Ovary (tissue), 9 donors: ENCODE data around the gene MADD. TPM values are rescaled to one million over a fixed set of nuclear protein-coding genes. Genes with fewer than 3 reads are reported as not detected.
A peak's percentile ranks its signal among the peaks of the same experiment; 100 is the strongest.

ENCODE experiments used
- DNase-seq, 5 donors: peaks; one replicate each; pipeline ENCODE4 v3.0.0-alpha.2; 2019 to 2020
- H3K27ac ChIP-seq, 2 donors: fragments of 200-600 bp; one replicate each; pipeline versions ENCODE4 v1.5.1 to v1.8.0; 2019 to 2022
- H3K27me3 ChIP-seq: fragments of 200-600 bp; one replicate; pipeline ENCODE4 v1.8.0; 2022
- H3K36me3 ChIP-seq: fragments of 200-600 bp; sonication (generic); one replicate; pipeline ENCODE4 v1.5.1; 2019
- H3K4me1 ChIP-seq: one replicate; pipeline ENCODE4 v1.8.1; 2013; ENCODE audit warnings: mild to moderate bottlenecking, moderate library complexity; ENCODE audit not compliant: insufficient read depth
- H3K4me3 ChIP-seq: fragments of 200-600 bp; sonication (generic); one replicate; pipeline ENCODE4 v1.5.1; 2017
- H3K9me3 ChIP-seq, 2 donors: fragments of 200-600 bp in 1 of 2; sonication (generic) in 1 of 2; one replicate each; pipeline versions ENCODE4 v1.5.1 to v1.8.1; 2013 to 2019; ENCODE audit warnings: mild to moderate bottlenecking in 1 of 2, moderate library complexity in 1 of 2
- EP300 ChIP-seq: sonication (generic); formaldehyde crosslinking; IDR thresholded peaks from one replicate; pipeline ENCODE4 v1.6.1; 2017; ENCODE audit warnings: antibody characterized with exemption
- POLR2A ChIP-seq: fragments of 450-650 bp; IDR thresholded peaks from one replicate; pipeline ENCODE4 v1.6.1; 2017; ENCODE audit warnings: antibody characterized with exemption, mild to moderate bottlenecking, moderate library complexity
- WGBS, 3 donors: extraction: QIAGEN DNeasy Blood & Tissue Kit in 1 of 3; methylation state at CpG; one replicate each; pipeline versions ENCODE4 v1.1.5 to v1.1.7; 2013 to 2017; 5-methylcytosine and 5-hydroxymethylcytosine counted together
- intact Hi-C, 4 donors: fragments of 100-400 bp; cut with DNase I; formaldehyde crosslinking; loops; one replicate each; pipeline versions ENCODE4 v1.11.0 to v1.15.1; 2022 to 2023
- polyA plus RNA-seq, 2 donors: library from polyadenylated mRNA; stranded (reverse); fragments of 200-250 nt in 1 of 2; fragments of 350-450 nt in 1 of 2; fragmentation: Illumina TruSeq in 1 of 2; extraction: RNeasy Lipid Tissue Mini Kit (QIAGEN cat#74804) in 1 of 2; gene quantifications; one replicate each; pipeline ENCODE4 v1.2.3, GENCODE V29; 2013 to 2014
- total RNA-seq, 7 donors: library from RNA; depleted of rRNA in 2 of 7; stranded (reverse); fragments of >200 nt in 2 of 7; fragmentation: NEBNext Ultra II Directional in 3 of 7; extraction: Animal tissue kit (Norgen Biotek cat#: 25700) in 3 of 7; gene quantifications; one replicate each; pipeline versions ENCODE4 v1.1.0 to v1.2.4, GENCODE V29; 2016 to 2023
- TF ChIP-seq, protein P1 (sequence below), 3 donors: fragments of 450-650 bp in 2 of 3; fragments of 200-600 bp in 1 of 3; IDR thresholded peaks; one replicate each; pipeline versions ENCODE4 v1.5.1 to v1.8.0; 2016 to 2022; ENCODE audit warnings: antibody characterized with exemption in 3 of 3, mild to moderate bottlenecking in 1 of 3
- donor health status: DM: no; HTN: no; CAD: no; lungs with moderate emphysema.
- donor health status: DM: no; HTN: no; CAD: no.
- donor health status: Bipolar disorder and iron deficiency.
- donor health status: DM: yes; HTN: yes; CAD: no.
- donor health status: DM: no; HTN: no; CAD: no.
- donor health status: DM: yes; HTN: yes; CAD: no.

The MADD gene
- total and polyA plus RNA-seq, 9 donors: 20.3 to 53.5 (median 35.4) TPM

DNA sequence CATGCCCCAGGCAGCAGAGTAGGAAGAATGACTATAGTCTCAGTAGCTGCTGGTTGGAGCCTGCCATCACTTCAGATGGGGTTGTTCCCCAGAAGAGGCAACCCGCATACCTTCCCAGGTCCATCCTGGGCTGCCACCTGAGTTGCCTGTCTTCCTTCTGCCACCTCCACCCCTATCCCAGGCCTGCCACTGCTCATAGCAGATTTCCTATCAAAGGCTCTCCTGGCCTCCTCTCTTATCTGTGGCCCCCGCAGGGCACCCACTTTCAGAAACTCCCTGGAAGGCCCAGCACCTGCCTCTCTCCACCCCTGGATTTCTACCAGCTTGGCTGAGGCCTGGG, 12.8 kb upstream of the MADD start:
- Histone ChIP-seq H3K27me3 (no peaks in the 10 kb centered on the region), H3K4me3 (peak overlapping the region; percentile 38), H3K4me1 (peaks cover 10% of the 10 kb centered on the region), H3K27ac (peak overlapping the region; percentile 68 to 75), H3K36me3 (no peaks in the 10 kb centered on the region), H3K9me3 (no peaks in the 10 kb centered on the region)
- intact Hi-C loops: loop anchor here in 2 of 4 donors (5.0 to 10.0 kb wide), 2 partner anchors 75 to 98 kb away; partner anchors contain the start of gene MYBPC3 (in 1 of the 2)
- TF ChIP-seq POLR2A (no peak), EP300 (no peak)
- TF ChIP-seq, protein P1, sequence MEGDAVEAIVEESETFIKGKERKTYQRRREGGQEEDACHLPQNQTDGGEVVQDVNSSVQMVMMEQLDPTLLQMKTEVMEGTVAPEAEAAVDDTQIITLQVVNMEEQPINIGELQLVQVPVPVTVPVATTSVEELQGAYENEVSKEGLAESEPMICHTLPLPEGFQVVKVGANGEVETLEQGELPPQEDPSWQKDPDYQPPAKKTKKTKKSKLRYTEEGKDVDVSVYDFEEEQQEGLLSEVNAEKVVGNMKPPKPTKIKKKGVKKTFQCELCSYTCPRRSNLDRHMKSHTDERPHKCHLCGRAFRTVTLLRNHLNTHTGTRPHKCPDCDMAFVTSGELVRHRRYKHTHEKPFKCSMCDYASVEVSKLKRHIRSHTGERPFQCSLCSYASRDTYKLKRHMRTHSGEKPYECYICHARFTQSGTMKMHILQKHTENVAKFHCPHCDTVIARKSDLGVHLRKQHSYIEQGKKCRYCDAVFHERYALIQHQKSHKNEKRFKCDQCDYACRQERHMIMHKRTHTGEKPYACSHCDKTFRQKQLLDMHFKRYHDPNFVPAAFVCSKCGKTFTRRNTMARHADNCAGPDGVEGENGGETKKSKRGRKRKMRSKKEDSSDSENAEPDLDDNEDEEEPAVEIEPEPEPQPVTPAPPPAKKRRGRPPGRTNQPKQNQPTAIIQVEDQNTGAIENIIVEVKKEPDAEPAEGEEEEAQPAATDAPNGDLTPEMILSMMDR (IDR thresholded peaks at IDR 0.05): no peak
- WGBS, 3 donors: 47 to 57% (median 54%) methylated on average over 2 of the region's 2 CpGs
- DNase-seq: no peak

DNA sequence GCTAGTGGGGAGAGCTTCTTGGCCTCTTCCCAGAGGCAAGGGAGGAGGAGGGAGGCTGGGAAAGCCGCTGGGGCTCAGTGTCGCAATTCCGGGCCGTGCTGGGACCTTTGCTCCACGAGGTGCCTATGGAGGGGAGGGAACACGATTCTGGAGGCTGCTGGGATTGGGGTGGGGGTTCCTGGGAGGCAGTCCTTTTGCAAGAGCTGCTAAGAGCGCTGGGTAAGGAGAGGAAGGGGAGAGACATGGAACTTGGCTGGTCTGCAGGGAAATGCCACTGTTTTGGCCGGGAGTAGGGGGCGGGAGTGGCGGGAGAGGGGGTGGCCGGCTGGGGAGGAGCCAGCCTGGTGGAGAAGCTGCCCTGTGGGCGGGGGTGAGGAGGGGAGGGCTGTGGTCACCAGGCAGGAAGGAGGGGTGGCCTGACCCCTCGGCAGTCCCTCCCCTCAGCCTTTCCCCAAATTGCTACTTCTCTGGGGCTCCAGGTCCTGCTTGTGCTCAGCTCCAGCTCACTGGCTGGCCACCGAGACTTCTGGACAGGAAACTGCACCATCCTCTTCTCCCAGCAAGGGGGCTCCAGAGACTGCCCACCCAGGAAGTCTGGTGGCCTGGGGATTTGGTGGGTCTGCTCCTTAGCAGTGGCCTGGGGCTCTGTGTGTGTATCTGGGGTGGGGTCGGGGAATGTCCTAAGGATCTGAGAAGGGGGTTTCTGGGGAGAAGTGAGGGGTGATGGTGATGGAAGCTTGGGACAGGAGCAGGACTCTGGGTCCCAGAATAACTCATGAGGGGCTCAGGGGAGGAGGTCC, 12.2 kb upstream of the MADD start, which contains the start of gene NR1H3:
NR1H3 (plus strand) TSS at position 480 of the 800 bp plus-strand sequence. CDS start 1,221 bp downstream, outside the sequence.
- H3K27me3 ChIP-seq: no peaks in the 10 kb centered on the region
- intact Hi-C loops: loop anchor here in 2 of 4 donors (5.0 to 10.0 kb wide), 2 partner anchors 75 to 97 kb away; partner anchors contain the start of gene MYBPC3 (in 1 of the 2)
- peaks cover 10% of the 10 kb centered on the region for H3K4me1 ChIP-seq
- no peaks in the 10 kb centered on the region for H3K36me3 ChIP-seq
- H3K4me3 ChIP-seq: peak within 1 kb of the TSS; percentile 38
- H3K27ac ChIP-seq: peak within 1 kb of the TSS; percentile 68 to 75
- peak; percentile 72 to 90 (median 88) for DNase-seq
- 1 to 4% (median 2%) methylated on average over 13 to 15 of the region's 15 CpGs for WGBS, 3 donors
- no peaks in the 10 kb centered on the region for H3K9me3 ChIP-seq
- TF ChIP-seq EP300: no peak
- TF ChIP-seq, protein P1 (IDR thresholded peaks at IDR 0.05): peak; percentile 28 to 81 (median 71)

DNA sequence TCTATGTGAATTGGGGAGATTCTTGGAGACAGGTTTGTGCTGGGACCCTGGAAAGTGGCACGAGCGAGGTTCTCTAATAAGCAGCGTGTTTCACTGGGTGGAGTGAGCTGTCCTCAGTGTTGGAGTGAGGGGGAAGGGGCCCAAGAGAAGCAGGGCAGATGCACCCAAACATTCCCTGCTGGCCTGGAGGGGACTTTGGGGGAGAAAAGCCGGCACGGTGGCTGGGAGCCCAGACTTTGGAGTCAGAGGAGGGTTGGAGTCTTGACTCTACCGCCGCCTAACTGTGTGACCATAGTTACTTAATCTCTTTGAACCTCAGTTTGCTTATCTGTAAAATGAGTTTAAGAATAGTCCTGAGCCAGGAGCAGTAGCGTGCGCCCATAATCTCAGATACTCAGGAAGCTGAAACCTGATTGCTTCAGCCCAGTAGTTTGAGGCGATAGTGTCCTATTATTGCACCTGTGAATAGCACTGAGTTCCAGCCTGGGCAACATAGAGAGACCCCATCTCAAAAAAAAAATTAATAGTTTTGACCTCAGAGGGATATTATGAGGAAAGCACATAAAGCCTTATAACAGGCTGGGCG, 11.5 kb upstream of the MADD start:
- peaks cover 10% of the 10 kb centered on the region for H3K4me1 ChIP-seq

More for the DNA sequence above, 11.5 kb upstream of the MADD start:
- H3K4me3 ChIP-seq: peak overlapping the region; percentile 38
- WGBS, 3 donors: 26 to 34% (median 29%) methylated on average over 11 of the region's 11 CpGs
- peak in 1 of 5 donors; percentile 28 for DNase-seq
- peak overlapping the region; percentile 68 to 75 for H3K27ac ChIP-seq
- intact Hi-C loops: loop anchor here in 2 of 4 donors (5.0 to 10.0 kb wide), 2 partner anchors 76 to 96 kb away; partner anchors contain the start of gene MYBPC3 (in 1 of the 2)
- H3K9me3 ChIP-seq: no peaks in the 10 kb centered on the region
- H3K36me3 ChIP-seq: no peaks in the 10 kb centered on the region
- H3K27me3 ChIP-seq: no peaks in the 10 kb centered on the region
- TF ChIP-seq POLR2A (no peak), EP300 (no peak)
- TF ChIP-seq, protein P1 (IDR thresholded peaks at IDR 0.05): no peak
